HG02678 (cell line): ENCODE results near the gene CUL1.

Experiments used
- ATAC-seq: cut with Tn5 transposase; IDR thresholded peaks from one replicate; pipeline ENCODE4 v1.9.1; 2021; ENCODE audit warnings: mild to moderate bottlenecking, moderate library complexity; ENCODE audit not compliant: unreplicated experiment

Gene CUL1

GRCh38 chr7:148799893-148800555, 101.3 kb downstream of the CUL1 start:
- no peak for ATAC-seq

GRCh38 chr7:148800677-148801076, 102.0 kb downstream of the CUL1 start:
- no peak for ATAC-seq

- no peak for ATAC-seq
Measured at GRCh38 chr7:148802101-148802493, 103.4 kb downstream of the CUL1 start.

- ATAC-seq, result no peak
Measured at GRCh38 chr7:148803094-148803493, 104.4 kb downstream of the CUL1 start.

DNA sequence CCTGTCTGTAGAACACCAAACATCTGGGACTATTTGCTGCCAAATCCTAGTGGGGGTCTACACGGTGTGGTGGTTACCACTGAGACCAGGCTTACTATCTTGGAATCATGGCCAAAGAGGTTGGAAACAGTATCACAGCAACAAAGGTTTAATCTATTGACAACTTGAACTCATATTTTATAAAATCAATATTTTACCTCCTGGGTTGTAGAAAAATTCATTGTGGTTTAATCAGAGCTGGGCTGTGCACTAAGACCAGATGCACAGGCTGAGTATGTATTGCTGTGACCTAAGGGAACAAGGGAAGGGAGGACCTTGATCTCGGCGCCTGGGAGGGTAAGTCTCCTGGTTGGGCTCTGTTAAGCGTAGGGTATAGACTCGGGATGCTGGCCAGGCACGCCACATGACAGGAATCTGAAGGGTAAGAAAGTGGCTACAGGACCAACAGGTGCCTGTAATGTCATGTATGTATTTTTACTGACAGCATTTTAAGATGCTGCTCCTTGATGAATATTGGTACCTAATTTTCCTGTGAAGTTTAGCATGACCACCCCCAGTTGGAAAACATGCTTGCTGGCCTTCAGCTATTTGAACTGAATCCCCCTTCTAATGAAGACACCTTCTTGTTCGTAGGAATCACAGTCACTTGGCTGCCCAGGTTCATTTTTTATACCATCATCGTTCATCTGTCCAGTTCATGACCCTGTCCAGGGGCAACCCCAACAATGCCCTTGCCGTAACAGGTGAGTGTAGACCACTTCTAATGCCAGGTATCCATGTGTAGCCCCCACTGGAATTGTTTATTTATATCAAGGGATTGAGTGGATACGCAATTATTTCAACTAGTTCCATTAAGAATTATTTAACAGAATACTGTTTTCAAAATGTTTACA, 105.9 kb downstream of the CUL1 start:
- no peak for ATAC-seq

DNA sequence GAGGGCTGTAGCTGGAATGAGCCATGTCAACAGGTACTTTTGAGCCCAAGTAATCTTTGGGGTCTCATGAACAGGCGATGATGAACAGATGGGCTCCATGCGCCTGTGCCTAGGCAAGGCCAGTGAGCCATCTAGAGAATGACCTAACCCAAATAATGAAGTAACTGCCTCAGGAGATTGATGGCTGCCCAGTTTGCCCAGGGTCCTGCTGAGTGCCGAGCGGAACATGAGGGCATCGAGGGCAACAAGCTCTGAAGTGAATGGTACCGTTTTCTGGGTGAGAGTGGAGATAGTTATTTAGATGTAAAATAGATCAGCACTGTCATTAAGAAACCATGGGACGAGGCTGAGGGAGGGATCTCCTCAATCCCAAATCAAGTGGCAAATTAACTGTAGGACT, 107.5 kb downstream of the CUL1 start:
- ATAC-seq, result no peak

DNA sequence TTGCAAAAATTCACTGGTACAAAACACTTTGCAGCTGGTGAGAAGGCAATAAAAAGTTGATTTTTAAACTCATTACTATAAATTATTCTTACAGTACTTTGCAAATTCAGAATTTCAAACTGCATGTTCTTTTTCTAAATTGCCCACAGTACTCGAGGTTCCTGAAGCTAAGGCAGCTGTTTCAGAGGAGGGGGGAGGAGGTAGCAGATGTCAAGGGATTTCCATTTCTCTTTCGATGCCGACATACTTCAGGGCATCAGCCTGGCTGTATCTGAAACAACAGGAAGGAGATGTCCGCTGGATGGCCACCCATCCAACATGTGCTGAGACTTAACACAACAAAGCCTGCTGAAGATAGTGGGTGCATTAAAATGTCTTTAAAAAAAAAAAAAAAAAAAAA, 108.7 kb downstream of the CUL1 start:
- no peak for ATAC-seq

- ATAC-seq, result no peak
Measured at GRCh38 chr7:148809856-148810255, 111.2 kb downstream of the CUL1 start.

- ATAC-seq, result no peak
Measured at GRCh38 chr7:148811892-148812291, 113.2 kb downstream of the CUL1 start.

DNA sequence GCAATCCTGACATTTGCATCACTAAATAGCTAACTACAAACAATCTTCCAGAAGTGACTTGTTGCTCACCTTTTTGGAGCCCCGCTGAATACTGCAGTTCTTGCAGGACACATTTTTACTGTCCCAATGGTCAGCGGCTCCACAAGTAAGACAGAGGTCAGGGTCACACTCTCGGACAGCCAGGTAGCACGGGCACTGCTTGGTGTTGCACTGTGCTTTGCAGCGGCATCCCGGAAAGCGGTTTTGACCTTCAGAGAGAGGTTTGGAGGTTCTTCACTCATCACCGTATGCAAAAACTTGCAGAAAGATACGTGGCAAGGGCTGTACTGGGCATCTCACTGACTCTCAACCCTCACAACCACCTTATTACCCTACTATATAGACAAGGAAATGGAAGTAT, 115.2 kb downstream of the CUL1 start:
- no peak for ATAC-seq

- ATAC-seq, result no peak
Measured at GRCh38 chr7:148814922-148815559, 116.3 kb downstream of the CUL1 start.

- ATAC-seq, result no peak
Measured at GRCh38 chr7:148815612-148816011, 116.9 kb downstream of the CUL1 start.

GRCh38 chr7:148819697-148820360, 121.1 kb downstream of the CUL1 start:
- ATAC-seq, result no peak

DNA sequence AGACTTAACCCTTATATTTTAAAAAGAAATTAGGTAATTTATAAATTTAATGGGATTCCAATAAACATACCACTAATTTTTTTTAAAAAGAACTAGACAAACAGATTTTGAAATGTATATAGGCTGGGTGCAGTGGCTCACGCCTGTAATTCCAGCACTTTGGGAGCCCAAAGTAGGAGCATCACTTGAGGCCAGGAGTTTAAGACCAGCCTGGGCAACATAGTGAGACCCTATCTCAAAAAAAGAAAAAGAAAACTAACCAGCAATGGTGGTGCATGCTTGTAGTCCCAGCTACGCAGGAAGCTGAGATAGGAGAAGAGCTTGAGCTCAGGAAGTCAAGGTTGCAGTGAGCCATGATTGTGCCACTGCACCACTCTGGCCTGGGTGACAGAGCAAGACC, 122.7 kb downstream of the CUL1 start:
- ATAC-seq, result no peak

GRCh38 chr7:148824864-148825263, 126.2 kb downstream of the CUL1 start:
- no peak for ATAC-seq

DNA sequence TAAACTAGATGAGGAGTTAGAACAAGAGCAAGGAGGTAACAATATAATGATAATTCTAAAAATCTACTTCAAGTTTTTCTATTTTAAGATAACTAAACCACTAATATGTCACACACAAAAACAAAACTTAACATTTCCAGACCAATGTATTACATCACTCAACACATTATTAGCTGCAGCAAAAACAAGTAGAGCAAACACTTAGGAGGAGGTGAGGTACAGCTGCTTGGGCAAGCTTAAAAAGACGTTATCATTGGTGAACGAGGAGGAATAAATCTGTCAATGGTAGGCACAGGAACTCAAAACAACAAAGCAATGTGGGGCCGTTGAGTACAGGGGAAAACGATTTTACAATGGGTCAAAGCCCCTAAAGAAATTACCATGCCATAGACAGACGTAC, 126.6 kb downstream of the CUL1 start:
- ATAC-seq, result no peak

- no peak for ATAC-seq
Measured at GRCh38 chr7:148828965-148829364, 130.3 kb downstream of the CUL1 start.

DNA sequence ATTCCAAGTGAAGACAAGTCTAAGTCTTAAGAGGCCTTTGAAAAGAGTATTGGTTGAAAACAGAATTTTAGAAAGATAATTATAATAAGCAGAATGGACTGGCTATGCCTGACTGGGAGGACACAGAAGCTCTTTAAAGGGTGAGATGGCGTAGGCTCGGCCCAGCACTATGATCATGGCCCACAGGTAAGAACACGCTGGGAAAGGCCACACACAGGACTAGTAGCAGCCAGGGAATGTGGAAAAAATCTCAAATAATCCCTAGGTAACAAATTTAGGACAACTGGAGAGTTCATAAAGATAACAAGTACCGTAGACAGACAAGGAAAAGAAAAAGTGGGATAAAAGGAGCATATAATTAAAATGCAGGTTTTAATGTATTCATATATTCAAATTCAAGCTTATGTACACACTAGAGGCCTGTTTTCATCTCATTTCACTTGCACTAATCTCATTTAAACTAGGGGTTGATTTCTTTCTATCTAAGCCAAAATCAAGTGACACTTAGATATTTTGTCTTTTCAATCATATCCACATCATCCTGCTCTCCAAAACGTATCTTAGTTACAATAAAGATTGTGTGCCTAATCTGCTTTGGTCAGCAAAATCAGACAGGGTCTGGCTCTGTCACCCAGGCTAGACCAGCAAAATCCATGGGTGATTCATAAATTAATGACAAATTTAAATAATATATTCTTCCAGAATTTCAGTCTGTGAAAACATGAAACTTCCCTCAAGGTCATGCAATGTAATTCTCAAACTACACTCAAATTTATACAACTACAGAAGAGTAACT, 132.4 kb downstream of the CUL1 start:
- no peak for ATAC-seq

DNA sequence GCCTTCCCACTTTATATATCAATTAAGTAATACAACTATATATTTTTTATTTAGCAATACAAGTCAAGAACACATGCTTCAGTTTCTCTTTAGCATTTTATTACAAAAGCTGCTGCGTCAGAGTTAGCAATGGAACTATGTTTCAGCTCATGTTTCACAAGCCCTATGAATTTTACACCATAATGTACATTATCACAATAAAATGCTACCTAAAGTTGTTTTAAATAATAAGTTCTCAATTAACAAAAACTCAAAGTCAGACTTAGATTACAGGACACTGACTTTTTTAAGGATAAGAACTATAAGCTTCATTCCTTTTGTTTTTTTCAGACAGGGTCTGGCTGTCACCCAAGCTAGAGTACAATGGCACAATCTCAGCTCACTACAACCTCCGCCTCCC, 133.1 kb downstream of the CUL1 start:
- no peak for ATAC-seq

DNA sequence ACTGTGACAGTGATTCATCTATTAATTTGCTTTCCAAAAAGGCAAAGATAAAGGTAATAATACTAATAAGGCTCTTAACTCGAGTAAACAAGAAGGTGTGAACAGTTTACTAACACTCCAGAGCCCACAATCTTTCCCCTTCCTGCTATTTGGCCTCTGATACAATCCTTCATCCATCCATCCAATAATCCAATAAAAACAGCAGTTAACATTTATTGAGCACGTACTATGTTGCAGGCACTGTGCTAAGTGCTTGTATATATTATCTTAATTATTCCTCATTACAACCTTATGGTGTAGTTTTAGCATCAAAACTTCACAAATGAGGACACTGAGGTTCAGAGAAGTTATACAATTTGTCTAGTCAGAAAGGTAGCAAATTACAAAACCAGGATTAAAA, 135.9 kb downstream of the CUL1 start:
- no peak for ATAC-seq

GRCh38 chr7:148835854-148836253, 137.2 kb downstream of the CUL1 start:
- no peak for ATAC-seq
